Neutrophil (primary cell): ENCODE data around the gene ZNF385D.

ENCODE experiments used
- H3K27ac ChIP-seq: fragments of 200-600 bp; sonication (generic); 2 replicates; pipeline ENCODE4 v1.5.1; 2016; ENCODE audit warnings: mild to moderate bottlenecking, moderate library complexity
- H3K27me3 ChIP-seq: fragments of 200-600 bp; sonication (generic); 2 replicates; pipeline ENCODE4 v1.6.0; 2016; ENCODE audit warnings: mild to moderate bottlenecking
- H3K36me3 ChIP-seq: fragments of 200-600 bp; sonication (generic); 2 replicates; pipeline ENCODE4 v1.5.1; 2017
- H3K4me1 ChIP-seq, 2 experiments: fragments of 200-600 bp in 1 of 2; sonication (generic) in 1 of 2; 1 replicate in 1 of 2; 2 replicates in 1 of 2; pipeline versions ENCODE4 v1.5.1 to v1.6.1; 2013 to 2016; ENCODE audit warnings: low read depth in 1 of 2, low read length in 1 of 2, mild to moderate bottlenecking in 1 of 2, moderate library complexity in 1 of 2; ENCODE audit not compliant: control insufficient read depth in 1 of 2, insufficient read depth in 1 of 2
- H3K4me3 ChIP-seq, 2 experiments: fragments of 200-600 bp in 1 of 2; sonication (generic) in 1 of 2; 1 replicate in 1 of 2; 2 replicates in 1 of 2; pipeline ENCODE4 v1.5.1; 2013 to 2016; ENCODE audit warnings: low read depth in 1 of 2, low read length in 1 of 2, mild to moderate bottlenecking in 1 of 2, moderate library complexity in 1 of 2
- H3K9me3 ChIP-seq: fragments of 200-600 bp; sonication (generic); 2 replicates; pipeline ENCODE4 v1.5.1; 2016
- TF ChIP-seq, protein P1 (sequence below): fragments of 200-600 bp; sonication (generic); IDR thresholded peaks from 2 replicates; pipeline ENCODE4 v1.5.1; 2016; ENCODE audit warnings: antibody characterized with exemption

Gene ZNF385D

DNA sequence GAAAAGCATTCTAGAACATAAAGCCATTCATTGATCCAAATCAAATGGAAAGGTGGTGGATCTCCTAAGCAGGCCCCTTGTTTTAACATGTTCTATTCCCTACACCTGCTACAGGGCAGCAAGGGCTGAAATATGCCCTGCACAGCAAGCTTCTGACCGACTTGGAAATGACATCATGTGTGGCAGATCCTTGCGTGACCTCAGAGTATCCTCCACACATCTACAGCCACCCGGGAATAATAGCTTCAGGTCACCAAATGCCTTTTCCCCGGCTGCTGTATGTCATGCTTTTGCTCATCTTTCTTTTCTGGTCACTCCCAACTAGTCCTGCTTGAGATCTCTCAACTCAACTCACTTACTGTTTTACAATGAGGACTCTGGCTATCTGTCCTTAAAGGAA is 158.2 kb downstream of the ZNF385D start:
- Histone ChIP-seq H3K36me3 (no peaks in the 10 kb centered on the region), H3K27ac (no peak overlapping the region), H3K4me3 (no peak overlapping the region), H3K4me1 (no peaks in the 10 kb centered on the region), H3K9me3 (no peaks in the 10 kb centered on the region), H3K27me3 (no peaks in the 10 kb centered on the region)
- TF ChIP-seq, protein P1, sequence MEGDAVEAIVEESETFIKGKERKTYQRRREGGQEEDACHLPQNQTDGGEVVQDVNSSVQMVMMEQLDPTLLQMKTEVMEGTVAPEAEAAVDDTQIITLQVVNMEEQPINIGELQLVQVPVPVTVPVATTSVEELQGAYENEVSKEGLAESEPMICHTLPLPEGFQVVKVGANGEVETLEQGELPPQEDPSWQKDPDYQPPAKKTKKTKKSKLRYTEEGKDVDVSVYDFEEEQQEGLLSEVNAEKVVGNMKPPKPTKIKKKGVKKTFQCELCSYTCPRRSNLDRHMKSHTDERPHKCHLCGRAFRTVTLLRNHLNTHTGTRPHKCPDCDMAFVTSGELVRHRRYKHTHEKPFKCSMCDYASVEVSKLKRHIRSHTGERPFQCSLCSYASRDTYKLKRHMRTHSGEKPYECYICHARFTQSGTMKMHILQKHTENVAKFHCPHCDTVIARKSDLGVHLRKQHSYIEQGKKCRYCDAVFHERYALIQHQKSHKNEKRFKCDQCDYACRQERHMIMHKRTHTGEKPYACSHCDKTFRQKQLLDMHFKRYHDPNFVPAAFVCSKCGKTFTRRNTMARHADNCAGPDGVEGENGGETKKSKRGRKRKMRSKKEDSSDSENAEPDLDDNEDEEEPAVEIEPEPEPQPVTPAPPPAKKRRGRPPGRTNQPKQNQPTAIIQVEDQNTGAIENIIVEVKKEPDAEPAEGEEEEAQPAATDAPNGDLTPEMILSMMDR: no peak

DNA sequence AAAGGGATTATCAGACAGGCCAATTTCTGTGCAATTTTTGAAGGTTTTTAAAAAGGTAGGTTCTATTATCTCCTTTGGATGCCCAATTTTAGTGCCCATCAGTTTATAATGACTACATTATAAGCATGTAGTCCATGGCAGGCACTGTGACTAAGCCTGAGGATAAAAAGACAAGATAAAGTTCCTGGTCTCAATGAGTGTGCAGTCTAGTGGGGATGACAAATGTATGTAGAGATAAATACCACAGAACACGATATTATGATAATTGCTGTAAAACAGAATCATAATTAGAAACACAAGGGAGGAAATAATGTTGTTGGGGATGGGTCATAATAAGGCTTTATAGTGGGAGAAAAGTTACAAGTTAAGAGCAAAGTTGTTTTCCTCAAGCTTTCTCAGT is 163.1 kb downstream of the ZNF385D start:
- H3K36me3 ChIP-seq: no peaks in the 10 kb centered on the region
- H3K4me3 ChIP-seq: no peak overlapping the region
- no peaks in the 10 kb centered on the region for H3K27me3 ChIP-seq
- TF ChIP-seq, protein P1: no peak
- no peak overlapping the region for H3K27ac ChIP-seq
- H3K4me1 ChIP-seq: no peaks in the 10 kb centered on the region
- H3K9me3 ChIP-seq: no peaks in the 10 kb centered on the region

DNA sequence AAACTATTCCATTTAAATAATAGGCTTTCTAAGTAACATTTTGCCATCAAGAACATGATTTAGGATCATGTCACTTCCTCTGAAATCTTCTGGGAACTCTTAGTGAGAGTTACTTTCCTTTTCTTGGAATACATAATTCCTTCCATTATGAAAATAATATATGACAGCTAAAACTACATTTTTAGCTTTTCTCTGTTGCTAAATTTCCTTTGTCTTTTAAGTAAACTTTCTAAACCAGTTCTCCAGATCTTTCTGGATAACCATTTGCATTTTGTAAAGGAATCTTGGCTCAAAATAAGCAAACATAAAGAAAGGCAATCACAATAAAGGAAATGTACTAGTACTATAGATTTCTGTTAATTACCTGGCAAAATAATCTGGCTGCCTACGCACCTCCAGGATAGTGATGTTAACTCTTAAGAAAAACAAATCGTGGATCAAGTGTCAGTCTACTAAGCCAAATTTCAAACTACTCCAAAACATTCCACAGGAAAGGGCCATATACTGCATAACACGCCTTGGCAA is 165.7 kb downstream of the ZNF385D start:
- TF ChIP-seq, protein P1: no peak
- H3K27ac ChIP-seq: no peak overlapping the region
- H3K4me3 ChIP-seq: no peak overlapping the region
- no peaks in the 10 kb centered on the region for H3K4me1 ChIP-seq
- no peaks in the 10 kb centered on the region for H3K9me3 ChIP-seq
- H3K36me3 ChIP-seq: no peaks in the 10 kb centered on the region
- no peaks in the 10 kb centered on the region for H3K27me3 ChIP-seq

DNA sequence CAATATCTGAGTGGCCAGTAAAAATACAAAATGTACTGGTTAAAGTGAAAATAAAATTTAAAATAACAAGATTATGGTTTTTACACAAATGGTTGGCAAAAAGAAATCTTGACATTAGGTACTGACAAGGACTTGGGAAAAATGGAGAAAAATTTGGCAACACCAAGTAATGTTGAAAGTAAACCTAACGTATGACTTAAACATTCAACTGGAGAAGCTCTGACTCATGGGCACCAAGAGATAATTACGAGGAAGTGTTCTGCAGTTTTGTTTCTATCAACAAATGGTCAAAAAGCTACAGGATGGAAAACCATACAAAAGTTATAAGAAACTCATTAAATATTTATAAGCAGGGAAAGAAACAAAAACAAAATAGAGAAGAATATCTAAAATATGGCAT is 177.7 kb downstream of the ZNF385D start:
- Histone ChIP-seq H3K9me3 (no peaks in the 10 kb centered on the region), H3K27ac (no peak overlapping the region), H3K27me3 (no peaks in the 10 kb centered on the region), H3K4me3 (no peak overlapping the region), H3K36me3 (no peaks in the 10 kb centered on the region), H3K4me1 (no peaks in the 10 kb centered on the region)
- TF ChIP-seq, protein P1: no peak

DNA sequence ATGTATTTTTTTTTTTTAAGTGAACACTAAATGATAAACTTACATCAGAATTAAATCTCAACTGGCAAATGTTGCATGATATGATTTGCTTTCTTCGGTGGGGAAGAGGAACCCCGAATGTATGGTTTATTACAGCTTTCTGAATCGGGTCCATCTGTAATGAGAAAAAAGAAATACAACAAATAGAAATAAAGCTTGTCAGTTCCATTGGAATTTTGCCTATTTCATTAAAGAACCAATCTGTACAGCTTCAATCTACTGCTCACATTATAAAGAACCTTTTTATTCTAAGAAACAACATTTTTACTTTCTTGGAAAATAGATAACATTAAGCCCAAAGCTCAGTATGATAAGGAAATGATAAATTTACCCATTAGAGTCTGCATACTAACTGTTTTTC is 186.5 kb downstream of the ZNF385D start:
- Histone ChIP-seq H3K27me3 (no peaks in the 10 kb centered on the region), H3K36me3 (no peaks in the 10 kb centered on the region), H3K4me1 (no peaks in the 10 kb centered on the region), H3K9me3 (no peaks in the 10 kb centered on the region), H3K4me3 (no peak overlapping the region), H3K27ac (no peak overlapping the region)
- TF ChIP-seq, protein P1: no peak

DNA sequence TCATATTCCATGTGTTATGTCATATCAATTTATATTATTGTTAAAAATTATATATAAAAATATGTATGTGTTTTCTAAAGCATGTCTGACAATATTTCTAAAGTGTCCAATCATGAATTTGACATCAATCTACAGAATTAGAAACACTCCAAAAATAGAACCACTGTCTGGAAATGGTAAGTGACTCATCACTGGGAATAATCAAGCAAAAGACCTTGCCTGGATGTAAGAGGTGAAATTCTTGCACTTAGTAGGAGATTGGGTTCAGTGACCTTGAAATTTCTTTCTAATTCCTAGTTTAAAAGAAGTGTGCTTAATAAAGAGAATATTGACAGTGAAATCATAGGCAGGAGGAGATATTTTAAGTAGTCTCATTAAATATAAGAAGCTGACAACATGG is 188.8 kb downstream of the ZNF385D start:
- no peak overlapping the region for H3K27ac ChIP-seq
- TF ChIP-seq, protein P1: no peak
- no peaks in the 10 kb centered on the region for H3K9me3 ChIP-seq
- H3K36me3 ChIP-seq: no peaks in the 10 kb centered on the region
- H3K4me1 ChIP-seq: no peaks in the 10 kb centered on the region
- H3K27me3 ChIP-seq: no peaks in the 10 kb centered on the region
- no peak overlapping the region for H3K4me3 ChIP-seq
